Astrocyte of the spinal cord (primary cell): ENCODE data around the gene GPR107.

Experiments used
- DNase-seq: peaks from one replicate; pipeline ENCODE4 v3.0.0; 2011; ENCODE audit warnings: low read depth, low spot score
- H3K4me3 ChIP-seq: 2 replicates; pipeline ENCODE4 v1.5.1; 2011; ENCODE audit warnings: low read depth, mild to moderate bottlenecking, low read length, moderate library complexity
- in situ Hi-C: cut with HindIII; loops from 2 replicates; pipeline ENCODE4 v1.10.0; 2017; ENCODE audit warnings: low sequenced_read_pairs
- TF ChIP-seq, protein P1 (sequence below): IDR thresholded peaks from 2 replicates; pipeline ENCODE4 v1.5.1; 2012; ENCODE audit warnings: low read depth, mild to moderate bottlenecking, low read length, inconsistent platforms

The GPR107 gene

DNA sequence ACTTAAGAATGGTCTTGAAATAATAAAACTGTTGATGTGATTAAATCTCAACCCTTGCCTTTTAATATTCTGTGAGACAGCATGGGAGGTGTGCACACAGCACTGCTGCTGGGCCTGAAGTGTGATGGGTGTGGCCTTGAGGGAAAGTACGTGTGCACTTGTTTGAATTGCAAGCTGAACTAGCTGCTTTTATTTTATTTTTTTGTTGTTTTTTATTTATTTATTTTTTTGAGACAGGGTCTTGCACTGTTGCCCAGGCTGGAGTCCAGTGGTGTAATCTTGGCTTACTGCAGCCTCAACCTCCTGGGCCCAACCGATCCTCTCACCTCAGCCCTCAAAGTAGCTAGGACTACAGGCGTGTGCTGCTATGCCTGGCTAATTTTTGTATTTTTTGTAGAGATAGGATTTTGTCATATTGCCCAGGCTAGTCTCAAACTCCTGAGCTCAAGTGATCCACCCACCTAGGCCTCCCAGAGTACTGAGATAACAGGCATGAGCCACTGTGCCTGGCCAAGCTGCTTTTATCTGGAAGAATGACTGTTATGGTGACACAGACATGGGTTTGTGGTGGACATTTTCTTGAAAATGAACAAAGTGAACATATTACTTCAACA lies 58.9 kb downstream of the GPR107 start:
- DNase-seq = no peak
- TF ChIP-seq, protein P1, sequence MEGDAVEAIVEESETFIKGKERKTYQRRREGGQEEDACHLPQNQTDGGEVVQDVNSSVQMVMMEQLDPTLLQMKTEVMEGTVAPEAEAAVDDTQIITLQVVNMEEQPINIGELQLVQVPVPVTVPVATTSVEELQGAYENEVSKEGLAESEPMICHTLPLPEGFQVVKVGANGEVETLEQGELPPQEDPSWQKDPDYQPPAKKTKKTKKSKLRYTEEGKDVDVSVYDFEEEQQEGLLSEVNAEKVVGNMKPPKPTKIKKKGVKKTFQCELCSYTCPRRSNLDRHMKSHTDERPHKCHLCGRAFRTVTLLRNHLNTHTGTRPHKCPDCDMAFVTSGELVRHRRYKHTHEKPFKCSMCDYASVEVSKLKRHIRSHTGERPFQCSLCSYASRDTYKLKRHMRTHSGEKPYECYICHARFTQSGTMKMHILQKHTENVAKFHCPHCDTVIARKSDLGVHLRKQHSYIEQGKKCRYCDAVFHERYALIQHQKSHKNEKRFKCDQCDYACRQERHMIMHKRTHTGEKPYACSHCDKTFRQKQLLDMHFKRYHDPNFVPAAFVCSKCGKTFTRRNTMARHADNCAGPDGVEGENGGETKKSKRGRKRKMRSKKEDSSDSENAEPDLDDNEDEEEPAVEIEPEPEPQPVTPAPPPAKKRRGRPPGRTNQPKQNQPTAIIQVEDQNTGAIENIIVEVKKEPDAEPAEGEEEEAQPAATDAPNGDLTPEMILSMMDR = no peak
- no peak overlapping the region for H3K4me3 ChIP-seq
- in situ Hi-C loops = no loop called here

DNA sequence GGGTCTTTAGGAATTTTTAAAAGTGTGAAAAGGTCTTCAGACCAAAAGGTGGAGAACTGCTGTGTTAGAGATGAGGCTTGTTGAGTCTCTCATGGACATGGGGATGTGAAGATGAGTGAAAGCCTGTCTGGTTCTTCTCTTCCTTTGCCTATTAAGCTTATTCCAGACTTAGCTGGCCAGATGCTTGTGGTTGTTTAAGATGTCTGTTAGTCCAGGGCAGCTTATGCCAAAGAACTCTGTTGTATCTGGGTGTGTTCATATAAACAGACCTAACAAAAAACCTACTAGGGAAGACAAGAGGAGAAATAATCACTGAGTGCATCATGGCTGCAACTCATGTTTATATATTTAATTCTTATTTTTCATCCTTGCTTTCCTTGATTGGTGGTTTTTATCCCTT lies 61.0 kb downstream of the GPR107 start:
- no peak overlapping the region for H3K4me3 ChIP-seq
- in situ Hi-C loops = no loop called here
- DNase-seq = peak; percentile 38
- TF ChIP-seq, protein P1 = no peak

DNA sequence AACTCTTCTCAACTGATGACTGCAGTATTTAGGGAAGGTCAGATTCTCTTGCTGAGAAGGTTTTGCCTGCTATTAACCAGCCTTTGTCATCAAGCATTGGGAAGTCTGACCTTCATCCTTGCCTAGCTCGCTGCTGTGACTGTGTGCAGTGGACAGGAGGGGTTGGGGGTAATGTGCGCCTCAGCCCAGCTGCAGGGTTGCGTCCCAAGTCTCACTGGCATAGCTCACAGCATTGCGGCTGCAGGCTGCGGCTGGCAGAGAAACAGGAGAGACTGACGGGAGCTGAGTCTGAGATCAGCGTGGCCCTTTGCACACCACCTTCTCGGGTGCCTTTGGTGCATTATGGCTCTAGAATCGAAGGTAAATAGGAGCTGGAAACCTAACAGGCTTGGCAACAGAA lies 62.6 kb downstream of the GPR107 start:
- no peak for DNase-seq
- in situ Hi-C loops = no loop called here
- TF ChIP-seq, protein P1 = no peak
- no peak overlapping the region for H3K4me3 ChIP-seq

DNA sequence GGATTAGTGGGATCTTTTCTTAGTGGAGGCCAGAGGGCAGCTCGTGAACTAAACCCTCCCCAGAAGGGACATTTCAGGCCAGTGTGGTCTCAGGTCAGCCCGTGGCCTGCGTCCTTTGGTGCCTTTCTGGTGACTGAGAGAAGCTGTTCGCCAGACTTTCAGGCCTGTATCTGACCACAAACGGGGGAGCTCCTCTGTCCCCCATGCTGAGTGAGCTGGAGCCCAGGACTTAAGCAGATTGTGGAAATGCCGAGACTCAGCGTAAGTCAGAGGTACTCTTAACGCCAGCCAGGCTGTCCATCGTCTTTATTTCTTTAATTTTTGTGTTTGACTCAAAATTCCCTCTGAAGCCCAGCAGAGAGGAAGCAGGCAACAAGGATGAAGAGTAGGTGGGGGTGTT lies 63.7 kb downstream of the GPR107 start:
- DNase-seq = peak; percentile 29
- in situ Hi-C loops = no loop called here
- TF ChIP-seq, protein P1 = no peak
- no peak overlapping the region for H3K4me3 ChIP-seq

DNA sequence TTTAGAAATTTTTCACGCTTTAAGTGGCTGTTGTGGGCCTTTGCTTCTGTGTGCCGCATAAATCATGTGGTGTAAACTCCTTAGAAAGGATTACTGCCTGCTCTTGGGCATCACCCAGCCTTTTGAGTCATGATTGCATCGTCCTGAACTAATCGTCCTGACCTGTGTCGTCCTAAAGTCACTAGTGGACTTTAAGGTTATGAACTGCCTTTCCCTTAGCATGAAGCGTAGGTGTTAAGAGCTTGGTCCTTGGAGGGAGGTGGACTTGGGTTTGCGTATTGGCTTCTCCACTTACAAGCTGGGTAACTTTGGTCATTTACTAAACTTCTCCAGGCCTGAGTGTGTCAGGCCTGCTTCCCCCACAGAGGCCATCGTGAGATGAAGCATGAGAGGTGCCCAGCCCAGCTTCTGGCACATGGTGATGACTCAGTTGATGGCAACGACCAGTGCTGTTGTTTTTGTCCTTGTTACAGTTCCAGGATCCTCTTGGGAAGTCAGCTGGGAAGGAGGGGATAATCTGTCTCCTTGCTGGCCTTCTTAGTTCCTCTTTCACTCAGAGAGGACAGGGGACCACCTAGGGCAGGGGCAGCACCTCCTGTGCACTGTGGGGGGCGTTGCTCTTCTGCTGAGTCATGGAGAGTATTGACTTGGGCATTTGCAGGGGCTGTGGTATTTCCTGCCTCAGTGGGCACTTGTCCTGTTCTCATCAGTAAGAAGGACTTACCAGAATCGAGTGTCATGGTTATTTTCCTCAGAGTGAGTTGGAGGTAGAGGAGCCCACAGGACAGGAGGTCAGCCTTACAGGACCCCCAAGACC lies 64.3 kb downstream of the GPR107 start:
- in situ Hi-C loops = no loop called here
- TF ChIP-seq, protein P1 = no peak
- H3K4me3 ChIP-seq = no peak overlapping the region
- DNase-seq = peak; percentile 64

DNA sequence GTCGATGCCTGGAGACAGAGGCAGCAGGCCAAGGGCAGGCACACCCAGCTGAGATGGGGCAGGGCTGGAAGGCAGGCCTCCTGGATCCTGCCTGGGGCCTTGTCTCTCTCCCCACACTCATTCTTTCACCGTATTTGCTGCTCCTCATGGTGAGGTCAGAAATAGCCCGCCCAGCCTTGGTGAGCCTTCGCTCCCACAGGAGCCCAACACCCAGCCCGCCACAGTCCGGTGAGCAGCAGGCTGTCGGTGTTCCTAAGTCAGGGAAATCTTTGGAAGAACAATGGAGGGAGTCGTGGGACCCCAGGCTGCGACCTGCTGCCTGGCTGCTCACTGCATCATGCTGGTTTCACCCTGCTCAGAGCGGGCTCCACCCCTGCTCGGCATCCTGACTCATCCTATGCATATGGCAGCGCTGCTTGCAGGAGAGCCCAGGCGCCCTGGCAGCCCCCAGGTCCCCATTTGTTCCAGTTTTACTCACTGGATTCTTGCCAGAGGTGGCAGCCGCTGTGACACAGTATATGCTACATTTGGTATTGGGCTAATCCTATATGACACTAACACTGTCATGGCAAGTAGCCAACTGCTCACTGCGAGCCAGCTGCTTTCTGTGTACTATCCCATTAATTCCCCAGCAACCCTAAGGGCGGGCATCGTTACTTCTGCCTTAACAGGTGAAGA lies 65.3 kb downstream of the GPR107 start:
- TF ChIP-seq, protein P1 = no peak
- no peak overlapping the region for H3K4me3 ChIP-seq
- in situ Hi-C loops = no loop called here
- peak; percentile 74 for DNase-seq
